K562 (cell line): ENCODE results near the gene JUND. TPM values are rescaled to one million over a fixed set of nuclear protein-coding genes. Genes with fewer than 3 reads are reported as not detected.
A peak's percentile ranks its signal among the peaks of the same experiment; 100 is the strongest.

ENCODE experiments used
- BDP1 ChIP-seq: IDR thresholded peaks from 3 replicates; pipeline ENCODE4 v1.6.1; 2011; ENCODE audit not compliant: insufficient read length, insufficient read depth
- C11orf30 ChIP-seq: fragments of 450-650 bp; IDR thresholded peaks from 2 replicates; pipeline ENCODE4 v1.6.1; 2016; ENCODE audit warnings: low read depth, mild to moderate bottlenecking
- CREB3 ChIP-seq: fragments of 450-650 bp; conservative IDR thresholded peaks from 2 replicates; pipeline ENCODE4 v1.6.1; 2016; ENCODE audit warnings: missing genetic modification characterization, low read depth, mild to moderate bottlenecking, missing compliant biosample characterization, moderate library complexity
- CREB3L1 ChIP-seq: fragments of 450-650 bp; IDR thresholded peaks from 2 replicates; pipeline ENCODE4 v1.6.1; 2014; ENCODE audit warnings: low read depth, mild to moderate bottlenecking, moderate library complexity, borderline replicate concordance
- CREB5 ChIP-seq: fragments of 250-450 bp; sonication (Bioruptor Pico); IDR thresholded peaks from 2 replicates; pipeline ENCODE4 v1.5.0; 2020; ENCODE audit warnings: mild to moderate bottlenecking
- CTBP1 ChIP-seq: fragments of 450-650 bp; IDR thresholded peaks from 2 replicates; pipeline ENCODE4 v1.6.1; 2016; ENCODE audit warnings: borderline replicate concordance
- GTF2E2 ChIP-seq: fragments of 200-800 bp; sonication (Bioruptor generic); IDR thresholded peaks from 2 replicates; pipeline ENCODE4 v1.6.1; 2016; ENCODE audit warnings: missing genetic modification characterization, missing compliant biosample characterization
- IRF9 ChIP-seq: fragments of 450-650 bp; IDR thresholded peaks from 2 replicates; pipeline ENCODE4 v1.6.1; 2016; ENCODE audit warnings: missing biosample characterization, missing genetic modification characterization
- KAT8 ChIP-seq: fragments of 450-650 bp; IDR thresholded peaks from 2 replicates; pipeline ENCODE4 v1.6.1; 2016; ENCODE audit warnings: low read depth, mild to moderate bottlenecking
- MEIS2 ChIP-seq: fragments of 450-650 bp; IDR thresholded peaks from 2 replicates; pipeline ENCODE4 v1.6.1; 2014; ENCODE audit warnings: mild to moderate bottlenecking; ENCODE audit not compliant: partially characterized antibody
- NR2C1 ChIP-seq, 2 experiments: fragments of 450-650 bp; IDR thresholded peaks; 2 replicates each; pipeline ENCODE4 v1.6.1; 2017; ENCODE audit warnings: mild to moderate bottlenecking in 2 of 2, antibody characterized with exemption in 1 of 2, inconsistent platforms in 1 of 2, missing compliant biosample characterization in 1 of 2, missing genetic modification characterization in 1 of 2
- RBM17 ChIP-seq: fragments of 200-400 bp; formaldehyde crosslinking; IDR thresholded peaks from 2 replicates; pipeline ENCODE4 v1.6.1; 2017; ENCODE audit warnings: low read depth, mild to moderate bottlenecking, low read length, borderline replicate concordance
- RBM39 ChIP-seq: fragments of 200-400 bp; formaldehyde crosslinking; optimal IDR thresholded peaks from 2 replicates; pipeline ENCODE3; 2018; ENCODE audit warnings: low read depth, low read length
- SMAD3 ChIP-seq: fragments of 450-650 bp; formaldehyde crosslinking; conservative IDR thresholded peaks from 2 replicates; pipeline ENCODE4 v1.4.0; 2020; ENCODE audit warnings: mild to moderate bottlenecking
- SMARCA4 ChIP-seq: fragments of 450-650 bp; IDR thresholded peaks from 2 replicates; pipeline ENCODE4 v1.6.1; 2016
- STAG1 ChIP-seq: sonication (generic); formaldehyde crosslinking; IDR thresholded peaks from 2 replicates; pipeline ENCODE4 v1.5.0; 2020; ENCODE audit warnings: missing genetic modification reagents, borderline replicate concordance
- THRAP3 ChIP-seq: fragments of 450-650 bp; IDR thresholded peaks from 2 replicates; pipeline ENCODE4 v1.6.1; 2016; ENCODE audit warnings: mild to moderate bottlenecking, inconsistent platforms, borderline replicate concordance
- ZC3H4 ChIP-seq: sonication (generic); formaldehyde crosslinking; IDR thresholded peaks from 2 replicates; pipeline ENCODE4 v1.9.0; 2021; ENCODE audit warnings: missing genetic modification reagents, borderline replicate concordance
- ZHX1 ChIP-seq: fragments of 150-350 bp; conservative IDR thresholded peaks from 2 replicates; pipeline ENCODE4 v1.6.1; 2014; ENCODE audit warnings: low read length
- ZNF3 ChIP-seq: fragments of 250-450 bp; sonication (Bioruptor Pico); IDR thresholded peaks from 2 replicates; pipeline ENCODE4 v1.5.0; 2021; ENCODE audit warnings: mild to moderate bottlenecking, moderate library complexity
- ZNF445 ChIP-seq: fragments of 250-450 bp; sonication (Bioruptor Pico); IDR thresholded peaks from 2 replicates; pipeline ENCODE4 v1.4.0; 2020; ENCODE audit warnings: low read depth, mild to moderate bottlenecking, moderate library complexity
- ZNF561 ChIP-seq: fragments of 450-650 bp; formaldehyde crosslinking; conservative IDR thresholded peaks from 2 replicates; pipeline ENCODE4 v1.4.0; 2020; ENCODE audit warnings: mild to moderate bottlenecking, moderate library complexity
- polyA plus RNA-seq, 8 experiments: library from polyadenylated mRNA; depleted of rRNA in 4 of 8; stranded (reverse) in 5 of 8; unstranded in 3 of 8; fragments of >200 nt; fragmentation: Nextera tagmentation in 2 of 8; fragmentation: Illumina TruSeq in 1 of 8; extraction: Ambion mirVana in 2 of 8; extraction: Trizol in 1 of 8; gene quantifications; 2 replicates each; pipeline versions ENCODE4 v1.2.1 to v1.2.3, GENCODE V29; 2011 to 2014; ENCODE audit warnings: inconsistent platforms in 1 of 8, missing spikeins in 1 of 8
- total RNA-seq, 7 experiments: library from RNA; depleted of rRNA in 6 of 7; stranded (reverse); fragments of >200 nt in 6 of 7; fragmentation: Illumina TruSeq in 2 of 7; extraction: Trizol in 2 of 7; gene quantifications; 2 replicates each; pipeline versions ENCODE4 v1.2.1 to v1.2.3, GENCODE V29; 2011 to 2021; ENCODE audit warnings: low replicate concordance in 1 of 7

JUND gene
- total and polyA plus RNA-seq, 9 of the 15 experiments (the other 6 are each of a cell fraction or from before 2014, with no cell fraction given), result 6.4 to 286 (median 42.3) TPM

GRCh38 chr19:18233224-18233825 is 48.1 kb downstream of the JUND start (continued):
- TF ChIP-seq IRF9 (tag), result no peak
- no peak for TF ChIP-seq ZNF561 (CRISPR knock-in tag)
- no peak for TF ChIP-seq GTF2E2
- TF ChIP-seq RBM17, result no peak
- TF ChIP-seq ZNF3 (CRISPR knock-in tag), result no peak
- no peak for TF ChIP-seq KAT8
- TF ChIP-seq CREB5 (CRISPR knock-in tag), result no peak
- TF ChIP-seq C11orf30, result no peak
- TF ChIP-seq ZC3H4 (CRISPR knock-in tag), result no peak
- no peak for TF ChIP-seq BDP1
- TF ChIP-seq MEIS2, result no peak
- TF ChIP-seq SMARCA4, result 0 out of 2 replicates have a peak, but pooled peaks have one; percentile 28
- no peak for TF ChIP-seq ZNF445
- 0 out of 2 replicates have a peak, but pooled peaks have one; percentile 56 for TF ChIP-seq CREB3L1
- TF ChIP-seq ZHX1, result no peak
- peak; percentile 75; the same call in 1 of the 2 replicates for TF ChIP-seq CTBP1
- no peak for TF ChIP-seq THRAP3
- no peak for TF ChIP-seq RBM39
- peak; percentile 60 for TF ChIP-seq STAG1
- TF ChIP-seq CREB3 (tag), result peak; percentile 90
- no peak for TF ChIP-seq NR2C1 (IDR thresholded peaks at IDR 0.05)
- TF ChIP-seq NR2C1 (tag; IDR thresholded peaks at IDR 0.05), result 0 out of 2 replicates have a peak, but pooled peaks have one; percentile 25
- no peak; the same call in 1 of the 2 replicates for TF ChIP-seq SMAD3 (CRISPR knock-in tag)
